Epithelial cell of esophagus (primary cell): ENCODE measurements around the gene PRKD1.

Experiments used
- DNase-seq: peaks from one replicate; pipeline ENCODE4 v3.0.0; 2010; ENCODE audit warnings: low read depth
- H3K4me3 ChIP-seq: 2 replicates; pipeline ENCODE4 v1.5.1; 2011; ENCODE audit warnings: mild to moderate bottlenecking, low read length, control low read depth
- TF ChIP-seq, protein P1 (sequence below): IDR thresholded peaks from 2 replicates; pipeline ENCODE4 v1.5.1; 2011; ENCODE audit warnings: low read depth, mild to moderate bottlenecking, low read length, control low read depth, inconsistent platforms; ENCODE audit not compliant: insufficient read depth; ENCODE audit errors: missing control alignments

Gene PRKD1

DNA sequence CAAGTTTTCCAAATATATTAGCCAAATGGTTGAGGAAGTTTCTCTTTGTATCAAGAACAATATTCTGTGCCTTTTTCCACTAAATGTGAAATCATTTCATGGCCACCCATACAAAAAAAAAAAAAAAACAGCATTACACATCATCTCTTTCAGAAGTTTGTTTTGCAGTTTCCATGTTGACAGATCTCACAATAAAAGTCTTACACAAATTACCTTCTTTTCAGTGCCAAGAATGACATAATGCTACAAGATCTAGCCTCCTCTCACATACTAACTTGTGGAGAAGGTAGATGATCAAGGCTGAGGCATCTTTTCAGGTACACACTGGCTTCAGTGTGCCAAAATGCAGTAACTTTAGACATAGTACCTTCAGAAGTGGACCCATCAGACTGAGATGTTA is 35.3 kb downstream of the PRKD1 start:
- H3K4me3 ChIP-seq: no peak overlapping the region
- TF ChIP-seq, protein P1, sequence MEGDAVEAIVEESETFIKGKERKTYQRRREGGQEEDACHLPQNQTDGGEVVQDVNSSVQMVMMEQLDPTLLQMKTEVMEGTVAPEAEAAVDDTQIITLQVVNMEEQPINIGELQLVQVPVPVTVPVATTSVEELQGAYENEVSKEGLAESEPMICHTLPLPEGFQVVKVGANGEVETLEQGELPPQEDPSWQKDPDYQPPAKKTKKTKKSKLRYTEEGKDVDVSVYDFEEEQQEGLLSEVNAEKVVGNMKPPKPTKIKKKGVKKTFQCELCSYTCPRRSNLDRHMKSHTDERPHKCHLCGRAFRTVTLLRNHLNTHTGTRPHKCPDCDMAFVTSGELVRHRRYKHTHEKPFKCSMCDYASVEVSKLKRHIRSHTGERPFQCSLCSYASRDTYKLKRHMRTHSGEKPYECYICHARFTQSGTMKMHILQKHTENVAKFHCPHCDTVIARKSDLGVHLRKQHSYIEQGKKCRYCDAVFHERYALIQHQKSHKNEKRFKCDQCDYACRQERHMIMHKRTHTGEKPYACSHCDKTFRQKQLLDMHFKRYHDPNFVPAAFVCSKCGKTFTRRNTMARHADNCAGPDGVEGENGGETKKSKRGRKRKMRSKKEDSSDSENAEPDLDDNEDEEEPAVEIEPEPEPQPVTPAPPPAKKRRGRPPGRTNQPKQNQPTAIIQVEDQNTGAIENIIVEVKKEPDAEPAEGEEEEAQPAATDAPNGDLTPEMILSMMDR: no peak
- peak; percentile 27 for DNase-seq

DNA sequence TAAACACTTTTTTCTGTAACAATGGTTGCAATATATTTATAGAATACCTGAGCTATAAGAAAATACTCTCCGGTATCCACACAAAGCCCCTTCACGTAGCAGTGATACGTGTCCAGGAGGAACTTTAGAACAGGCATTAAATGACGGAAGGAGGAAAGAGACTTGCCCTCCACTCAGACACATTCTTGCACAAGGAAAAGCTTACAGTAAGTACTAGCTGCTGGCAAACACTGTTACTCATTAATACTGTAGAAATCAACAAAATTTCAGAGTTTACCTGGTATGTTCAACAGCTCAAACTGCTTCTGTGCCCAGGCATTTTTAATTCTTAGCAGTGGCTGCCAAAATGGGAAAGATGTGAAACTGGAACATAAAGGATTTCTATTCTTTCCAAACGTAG is 41.7 kb downstream of the PRKD1 start:
- DNase-seq: no peak
- TF ChIP-seq, protein P1: no peak

DNA sequence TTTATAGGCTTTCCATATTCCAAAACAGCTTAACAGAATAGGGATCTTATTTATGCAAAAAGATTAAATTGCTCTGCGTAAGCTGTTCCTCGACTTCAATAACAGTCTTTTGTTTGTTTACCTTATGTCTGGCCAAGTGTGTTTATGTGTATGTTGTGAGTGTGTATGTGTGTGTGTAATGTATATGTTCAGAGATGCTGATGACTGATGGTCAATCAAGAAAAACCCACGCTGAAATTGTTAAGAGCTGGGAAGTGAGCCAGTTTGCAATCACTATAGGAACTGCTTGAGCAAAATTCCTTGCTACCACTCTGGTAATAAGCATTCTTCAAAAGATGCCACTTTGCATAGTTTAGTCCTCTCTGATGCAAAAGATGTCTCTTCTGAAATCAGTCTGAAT is 59.6 kb downstream of the PRKD1 start:
- TF ChIP-seq, protein P1: no peak
- no peak overlapping the region for H3K4me3 ChIP-seq
- DNase-seq: no peak

More for the DNA sequence above, 41.7 kb downstream of the PRKD1 start:
- no peak overlapping the region for H3K4me3 ChIP-seq

DNA sequence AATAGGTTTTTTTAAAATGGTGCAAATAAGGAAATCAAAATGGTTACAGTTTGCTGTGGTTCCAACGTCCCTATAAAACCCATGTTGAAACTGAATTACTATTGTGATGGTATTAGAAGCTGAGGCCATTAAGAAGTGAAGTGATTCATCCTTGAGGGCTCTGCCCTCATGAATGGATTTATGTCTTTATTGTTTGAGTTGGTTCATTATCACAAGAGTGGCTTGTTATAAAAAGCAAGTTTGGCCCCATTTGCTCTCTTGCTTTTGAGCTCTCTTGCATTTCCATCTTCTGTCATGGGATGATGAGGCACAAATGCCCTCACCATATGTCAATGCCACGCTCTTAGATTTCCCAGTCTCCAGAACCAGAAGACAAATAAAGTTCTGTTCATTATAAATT is 62.3 kb downstream of the PRKD1 start:
- DNase-seq: no peak
- TF ChIP-seq, protein P1: no peak
- H3K4me3 ChIP-seq: no peak overlapping the region

DNA sequence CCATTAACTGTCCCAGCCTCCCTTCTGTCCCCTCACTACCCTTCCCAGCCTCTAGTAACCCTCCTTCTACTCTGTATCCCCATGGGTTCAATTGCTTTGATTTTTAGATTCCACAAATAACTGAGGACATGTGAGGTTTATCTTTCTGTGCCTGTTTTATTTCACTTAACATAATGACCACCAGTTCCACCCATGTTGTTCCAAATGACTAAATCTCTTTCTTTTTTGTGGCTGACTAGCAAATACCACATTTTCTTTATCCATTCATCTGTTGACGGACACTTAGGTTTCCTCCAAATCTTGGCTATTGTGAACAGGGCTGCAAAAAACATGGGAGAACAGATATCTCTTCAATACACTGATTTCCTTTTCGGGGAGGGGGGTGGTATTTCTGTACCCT is 65.7 kb downstream of the PRKD1 start:
- H3K4me3 ChIP-seq: no peak overlapping the region
- DNase-seq: no peak
- TF ChIP-seq, protein P1: no peak

DNA sequence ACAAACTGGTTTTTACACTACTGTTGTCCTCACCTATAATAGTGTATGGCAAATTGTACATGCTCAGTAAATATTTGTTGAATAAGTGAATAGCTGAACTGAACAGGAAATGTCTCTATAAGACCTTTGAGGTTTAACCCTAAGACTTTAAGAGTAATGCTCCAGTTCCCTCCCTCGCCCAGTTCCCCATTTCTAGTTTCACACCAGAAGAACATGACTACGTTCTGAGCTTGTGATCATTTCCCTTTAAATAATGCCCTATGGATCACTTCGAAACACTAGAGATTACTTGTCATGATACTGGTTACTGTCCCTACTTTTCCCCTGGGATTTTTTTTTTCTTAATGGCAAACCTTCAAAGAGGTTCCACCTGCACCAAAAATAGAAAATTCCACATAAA is 69.3 kb downstream of the PRKD1 start:
- no peak for DNase-seq
- TF ChIP-seq, protein P1: no peak
- no peak overlapping the region for H3K4me3 ChIP-seq

DNA sequence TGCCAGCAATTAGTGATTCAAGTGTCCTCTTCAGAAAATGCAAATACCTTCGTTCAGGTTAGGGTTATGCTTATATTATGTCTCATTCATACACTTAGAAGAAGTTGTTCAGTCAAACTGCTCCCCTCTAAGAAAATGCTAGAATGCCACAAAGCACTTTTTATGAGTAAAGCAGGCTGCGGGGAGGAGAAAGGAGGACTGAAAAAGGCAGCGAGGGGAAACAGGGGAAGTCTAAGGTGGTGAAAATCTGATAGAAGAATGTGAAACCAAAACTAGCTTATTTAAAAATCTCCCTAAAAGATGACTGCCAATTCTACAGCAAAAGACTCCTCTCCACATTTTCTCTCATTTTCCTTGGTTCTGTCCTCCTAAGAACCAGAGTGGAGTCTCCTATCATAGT is 70.1 kb downstream of the PRKD1 start:
- DNase-seq: no peak
- TF ChIP-seq, protein P1: no peak
- no peak overlapping the region for H3K4me3 ChIP-seq
